Astrocyte of the spinal cord (primary cell): ENCODE measurements around the gene PLD1.

Experiments used
- DNase-seq: peaks from one replicate; pipeline ENCODE4 v3.0.0; 2011; ENCODE audit warnings: low read depth, low spot score
- H3K4me3 ChIP-seq: 2 replicates; pipeline ENCODE4 v1.5.1; 2011; ENCODE audit warnings: low read depth, mild to moderate bottlenecking, low read length, moderate library complexity
- in situ Hi-C: cut with HindIII; loops from 2 replicates; pipeline ENCODE4 v1.10.0; 2017; ENCODE audit warnings: low sequenced_read_pairs
- TF ChIP-seq, protein P1 (sequence below): IDR thresholded peaks from 2 replicates; pipeline ENCODE4 v1.5.1; 2012; ENCODE audit warnings: low read depth, mild to moderate bottlenecking, low read length, inconsistent platforms

Gene PLD1

DNA sequence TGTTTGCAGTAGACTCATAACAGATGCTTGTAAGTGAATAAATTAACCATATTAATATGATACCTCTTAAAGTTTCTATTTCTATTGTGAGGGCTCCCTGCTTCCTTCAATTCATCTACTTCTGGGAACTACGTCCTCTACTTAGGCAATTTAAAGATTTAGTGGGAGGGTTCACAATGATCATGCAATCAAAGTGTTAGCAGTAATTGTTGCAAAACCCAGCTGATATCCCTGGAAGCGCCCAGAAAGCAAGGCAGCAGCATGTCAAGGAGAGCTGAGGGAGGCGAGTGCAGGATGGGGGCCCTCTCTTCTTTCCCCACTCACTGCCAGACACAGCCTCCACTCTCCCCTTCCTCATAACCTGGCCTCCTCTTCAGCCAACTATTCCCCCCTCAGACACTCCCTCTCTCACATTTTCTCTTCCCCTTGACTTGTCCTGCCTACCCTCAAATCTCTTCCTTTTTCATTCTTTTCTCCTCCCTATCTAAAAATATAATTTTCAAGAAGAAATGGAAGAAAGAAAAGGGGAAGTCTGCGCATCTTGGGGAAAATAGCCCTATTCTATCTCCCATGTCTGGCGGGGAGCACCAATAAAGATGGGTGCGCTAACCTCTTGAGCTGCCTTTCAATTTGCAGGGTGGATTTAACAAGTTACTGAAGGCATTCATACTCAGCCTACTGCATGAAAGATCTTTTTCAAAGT is 39.5 kb upstream of the PLD1 start:
- TF ChIP-seq, protein P1, sequence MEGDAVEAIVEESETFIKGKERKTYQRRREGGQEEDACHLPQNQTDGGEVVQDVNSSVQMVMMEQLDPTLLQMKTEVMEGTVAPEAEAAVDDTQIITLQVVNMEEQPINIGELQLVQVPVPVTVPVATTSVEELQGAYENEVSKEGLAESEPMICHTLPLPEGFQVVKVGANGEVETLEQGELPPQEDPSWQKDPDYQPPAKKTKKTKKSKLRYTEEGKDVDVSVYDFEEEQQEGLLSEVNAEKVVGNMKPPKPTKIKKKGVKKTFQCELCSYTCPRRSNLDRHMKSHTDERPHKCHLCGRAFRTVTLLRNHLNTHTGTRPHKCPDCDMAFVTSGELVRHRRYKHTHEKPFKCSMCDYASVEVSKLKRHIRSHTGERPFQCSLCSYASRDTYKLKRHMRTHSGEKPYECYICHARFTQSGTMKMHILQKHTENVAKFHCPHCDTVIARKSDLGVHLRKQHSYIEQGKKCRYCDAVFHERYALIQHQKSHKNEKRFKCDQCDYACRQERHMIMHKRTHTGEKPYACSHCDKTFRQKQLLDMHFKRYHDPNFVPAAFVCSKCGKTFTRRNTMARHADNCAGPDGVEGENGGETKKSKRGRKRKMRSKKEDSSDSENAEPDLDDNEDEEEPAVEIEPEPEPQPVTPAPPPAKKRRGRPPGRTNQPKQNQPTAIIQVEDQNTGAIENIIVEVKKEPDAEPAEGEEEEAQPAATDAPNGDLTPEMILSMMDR = no peak
- in situ Hi-C loops = no loop called here
- no peak for DNase-seq
- H3K4me3 ChIP-seq = no peak overlapping the region

DNA sequence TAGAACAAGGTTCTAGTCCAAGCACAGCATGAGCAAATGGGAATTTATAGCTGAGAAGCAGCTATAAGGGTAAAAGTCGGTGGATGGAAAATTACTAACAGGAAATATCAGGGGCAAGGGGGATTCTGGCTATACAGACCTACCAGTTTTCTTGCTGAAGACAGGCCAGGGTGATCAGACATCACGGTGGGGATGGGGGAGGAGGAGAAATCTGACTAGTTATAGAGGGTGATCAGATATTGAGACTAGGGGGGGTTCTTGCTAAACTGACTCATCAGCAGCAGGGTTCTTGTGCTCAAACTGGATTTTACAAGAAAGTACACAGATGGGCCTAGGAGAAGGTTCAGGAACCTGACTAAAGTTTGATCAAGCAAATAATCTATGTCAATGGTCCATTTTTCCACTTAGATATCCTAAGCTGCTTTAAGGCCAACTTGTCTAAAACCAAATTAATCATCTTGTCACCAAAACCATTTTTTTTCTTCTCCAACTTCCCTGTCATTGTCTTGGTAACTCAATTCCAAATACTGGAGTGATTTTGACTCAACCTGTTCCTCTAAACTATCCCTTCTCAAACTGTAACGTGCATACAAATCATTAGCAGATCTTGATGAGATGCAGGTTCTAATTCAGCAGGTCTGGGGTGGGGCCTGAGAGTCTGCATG is 37.4 kb upstream of the PLD1 start:
- DNase-seq = no peak
- no peak overlapping the region for H3K4me3 ChIP-seq
- in situ Hi-C loops = no loop called here
- TF ChIP-seq, protein P1 = no peak

DNA sequence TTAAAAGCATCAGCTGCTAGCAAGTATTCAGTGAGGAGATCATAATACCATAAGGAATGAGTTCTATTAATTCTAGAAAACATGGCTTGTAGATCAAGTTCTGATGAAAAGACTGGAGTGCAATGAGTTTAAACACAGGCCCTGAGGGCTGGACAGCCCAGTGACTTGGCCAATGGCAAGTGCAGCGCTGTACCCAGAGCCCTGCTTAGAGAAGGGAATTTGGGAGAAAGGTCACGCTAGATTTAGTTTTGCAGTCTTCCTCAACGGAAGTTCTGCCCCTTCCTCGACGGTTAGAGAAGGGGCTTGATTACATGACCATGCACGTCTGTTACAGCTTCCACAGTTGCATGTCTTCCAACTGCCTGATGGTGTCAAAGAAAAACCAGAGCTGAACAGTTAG is 36.9 kb upstream of the PLD1 start:
- no peak for DNase-seq

DNA sequence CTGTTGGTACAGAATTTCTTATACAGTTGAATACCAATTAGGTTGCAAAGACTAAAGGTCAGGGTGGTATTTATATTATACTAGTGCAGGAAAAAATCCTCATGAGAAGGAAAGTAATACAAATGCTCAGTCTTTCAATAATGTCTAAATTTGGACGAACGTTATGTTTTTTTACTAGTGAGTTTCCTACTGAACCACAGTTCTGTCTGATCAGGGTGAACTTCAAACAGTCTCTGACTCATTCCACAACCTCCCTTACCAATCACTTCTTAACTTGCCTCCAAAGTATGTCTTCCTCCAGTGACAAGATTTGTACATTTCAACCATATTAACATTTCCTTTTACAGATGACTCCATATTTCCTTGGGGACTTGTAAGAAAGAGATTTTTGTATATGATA is 36.3 kb upstream of the PLD1 start:
- TF ChIP-seq, protein P1 = no peak
- no peak overlapping the region for H3K4me3 ChIP-seq
- DNase-seq = peak; percentile 78
- in situ Hi-C loops = no loop called here

More for the DNA sequence above, 36.9 kb upstream of the PLD1 start:
- in situ Hi-C loops = no loop called here
- TF ChIP-seq, protein P1 = no peak
- H3K4me3 ChIP-seq = no peak overlapping the region

DNA sequence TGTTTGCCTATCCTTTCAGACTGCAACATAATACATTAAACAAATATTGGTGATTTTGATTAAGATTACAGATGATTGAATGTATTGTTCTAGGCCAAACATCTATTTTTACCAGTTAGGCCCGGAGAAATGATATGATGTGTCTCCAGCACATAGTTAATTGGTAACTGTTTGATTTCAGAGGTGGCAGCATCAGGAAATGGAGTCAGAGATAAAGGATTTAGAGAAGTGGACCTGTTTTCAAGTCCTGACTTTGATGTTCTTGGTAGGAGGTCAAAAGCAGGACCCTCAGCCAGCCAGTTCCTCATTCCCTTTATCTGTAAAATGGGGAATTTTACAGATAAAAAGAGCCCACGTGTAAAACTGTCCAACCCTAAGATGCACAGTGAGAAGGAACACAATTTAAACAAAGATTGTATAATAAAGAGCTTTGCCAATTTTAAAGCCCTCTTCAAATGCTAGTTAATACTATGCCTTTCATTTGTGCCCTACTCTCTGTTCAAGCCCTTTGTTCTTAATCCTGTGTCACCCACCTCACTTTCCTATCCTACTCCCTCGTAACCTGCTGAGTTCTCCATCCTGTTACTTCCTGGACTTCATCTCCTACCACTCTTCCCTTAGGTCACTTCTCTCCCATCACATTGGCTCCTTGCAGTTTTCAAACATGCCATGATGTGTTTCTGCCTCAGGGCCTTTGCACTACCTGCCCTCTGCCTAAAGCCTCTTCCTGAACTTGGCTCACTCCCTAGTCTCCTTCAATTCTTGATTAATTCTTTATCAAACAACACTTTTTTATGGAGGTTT is 35.4 kb upstream of the PLD1 start:
- TF ChIP-seq, protein P1 = no peak
- H3K4me3 ChIP-seq = no peak overlapping the region
- in situ Hi-C loops = no loop called here
- no peak for DNase-seq

DNA sequence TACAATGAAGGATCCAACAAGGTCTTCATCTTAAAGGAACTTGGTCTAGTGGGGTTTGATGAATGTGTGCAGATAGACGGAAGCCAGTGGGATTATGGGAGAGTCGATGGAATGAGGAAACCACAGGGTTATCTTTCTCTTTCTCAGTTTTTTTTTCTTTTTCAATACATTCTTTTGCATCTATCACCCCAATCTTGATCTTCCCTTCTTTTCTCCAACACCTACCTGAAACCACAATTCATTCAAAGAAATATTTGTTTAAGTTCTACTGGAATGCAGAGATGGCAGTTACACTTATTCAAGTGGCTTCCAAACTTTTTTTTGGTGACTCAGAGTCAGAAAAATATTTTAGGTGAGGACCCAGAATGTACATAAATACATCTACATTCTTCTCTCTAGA is 34.6 kb upstream of the PLD1 start:
- in situ Hi-C loops = no loop called here

More for the DNA sequence above, 34.6 kb upstream of the PLD1 start:
- H3K4me3 ChIP-seq = no peak overlapping the region
- no peak for DNase-seq
- TF ChIP-seq, protein P1 = no peak
